Right atrium auricular region (tissue), 2 donors: ENCODE results near the gene ING2. TPM values are rescaled to one million over a fixed set of nuclear protein-coding genes. Genes with fewer than 3 reads are reported as not detected.
"Not testable (repeated sequence)": the region's sequence is repeated elsewhere in the genome, so short reads cannot be mapped to it uniquely, and the experiment has no call there.

Experiments
- DNase-seq: peaks from one replicate; pipeline ENCODE4 v3.0.0-alpha.2; 2019; ENCODE audit warnings: low spot score
- H3K27ac ChIP-seq, 2 donors: fragments of 200-600 bp; sonication (generic); 1 replicate in 1 of 2; 2 replicates in 1 of 2; pipeline ENCODE4 v1.5.1; 2016 to 2019
- H3K27me3 ChIP-seq, 2 donors: fragments of 200-600 bp; sonication (generic); one replicate each; pipeline versions ENCODE4 v1.5.1 to v1.6.0; 2017 to 2019
- H3K36me3 ChIP-seq: fragments of 200-600 bp; sonication (generic); one replicate; pipeline ENCODE4 v1.5.1; 2016
- H3K4me1 ChIP-seq, 2 donors: fragments of 200-600 bp; sonication (generic); one replicate each; pipeline versions ENCODE4 v1.5.1 to v1.6.0; 2017 to 2019
- H3K4me3 ChIP-seq, 2 donors: fragments of 200-600 bp; sonication (generic); 1 replicate in 1 of 2; 2 replicates in 1 of 2; pipeline ENCODE4 v1.5.1; 2017 to 2019; ENCODE audit warnings: mild to moderate bottlenecking in 1 of 2, moderate library complexity in 1 of 2
- H3K9me3 ChIP-seq, 2 donors: fragments of 200-600 bp; sonication (generic); one replicate each; pipeline ENCODE4 v1.5.1; 2019
- CTCF ChIP-seq, 2 donors: fragments of 200-600 bp; sonication (generic); IDR thresholded peaks; one replicate each; pipeline ENCODE4 v1.5.1; 2019; ENCODE audit warnings: antibody characterized with exemption in 2 of 2
- total RNA-seq, 2 donors: library from RNA; depleted of rRNA; stranded (reverse); fragments of >200 nt; gene quantifications; one replicate each; pipeline ENCODE4 v1.1.0, GENCODE V29; 2016

The ING2 gene
- total RNA-seq, 2 donors from 2014 or later, result 4.6 to 7.7 TPM

GRCh38 chr4:183544109-183544508 is 39.3 kb downstream of the ING2 start:
- Histone ChIP-seq H3K36me3 (no peaks in the 10 kb centered on the region), H3K4me1 (no peaks in the 10 kb centered on the region), H3K27me3 (no peaks in the 10 kb centered on the region), H3K4me3 (no peak overlapping the region), H3K9me3 (peaks cover 0 to 12% of the 10 kb centered on the region in 2 donors), H3K27ac (no peak overlapping the region)
- no peak for TF ChIP-seq CTCF (IDR thresholded peaks at IDR 0.05)
- DNase-seq, result no peak

GRCh38 chr4:183546376-183546775 is 41.5 kb downstream of the ING2 start:
- Histone ChIP-seq H3K36me3 (no peaks in the 10 kb centered on the region), H3K4me1 (no peaks in the 10 kb centered on the region), H3K27me3 (no peaks in the 10 kb centered on the region), H3K9me3 (peaks cover 0 to 12% of the 10 kb centered on the region in 2 donors), H3K4me3 (no peak overlapping the region), H3K27ac (no peak overlapping the region)
- no peak for DNase-seq
- TF ChIP-seq CTCF (IDR thresholded peaks at IDR 0.05), result no peak

GRCh38 chr4:183548306-183548705 is 43.4 kb downstream of the ING2 start:
- no peak overlapping the region for H3K27ac ChIP-seq
- no peaks in the 10 kb centered on the region for H3K27me3 ChIP-seq
- no peaks in the 10 kb centered on the region for H3K4me1 ChIP-seq
- DNase-seq, result no peak
- no peaks in the 10 kb centered on the region for H3K36me3 ChIP-seq
- no peak overlapping the region for H3K4me3 ChIP-seq
- peaks cover 0 to 12% of the 10 kb centered on the region in 2 donors for H3K9me3 ChIP-seq
- no peak for TF ChIP-seq CTCF (IDR thresholded peaks at IDR 0.05)

GRCh38 chr4:183550345-183551093 is 45.7 kb downstream of the ING2 start:
- DNase-seq, result no peak
- H3K9me3 ChIP-seq, result no peaks in the 10 kb centered on the region
- no peak overlapping the region for H3K27ac ChIP-seq
- no peaks in the 10 kb centered on the region for H3K27me3 ChIP-seq
- no peak for TF ChIP-seq CTCF (IDR thresholded peaks at IDR 0.05)
- H3K4me1 ChIP-seq, result no peaks in the 10 kb centered on the region
- no peaks in the 10 kb centered on the region for H3K36me3 ChIP-seq
- H3K4me3 ChIP-seq, result no peak overlapping the region

- Histone ChIP-seq H3K4me1 (no peaks in the 10 kb centered on the region), H3K9me3 (no peaks in the 10 kb centered on the region), H3K27ac (no peak overlapping the region), H3K36me3 (no peaks in the 10 kb centered on the region), H3K4me3 (no peak overlapping the region), H3K27me3 (no peaks in the 10 kb centered on the region)
- TF ChIP-seq CTCF (IDR thresholded peaks at IDR 0.05), result no peak
- DNase-seq, result no peak
Observed at GRCh38 chr4:183552274-183553146, 47.7 kb downstream of the ING2 start.

- H3K27me3 ChIP-seq, H3K27ac ChIP-seq, H3K4me3 ChIP-seq, H3K36me3 ChIP-seq, DNase-seq, H3K4me1 ChIP-seq, H3K9me3 ChIP-seq: not testable (repeated sequence)
Observed at GRCh38 chr4:183553147-183553478, 48.3 kb downstream of the ING2 start.
